GM18517 (cell line): ENCODE results near the gene APOL2.
"Not testable (repeated sequence)": the region's sequence is repeated elsewhere in the genome, so short reads cannot be mapped to it uniquely, and the experiment has no call there.

Experiments used
- ATAC-seq: cut with Tn5 transposase; IDR thresholded peaks from one replicate; pipeline ENCODE4 v1.9.1; 2021; ENCODE audit warnings: mild to moderate bottlenecking, moderate library complexity; ENCODE audit not compliant: unreplicated experiment

APOL2 gene

DNA sequence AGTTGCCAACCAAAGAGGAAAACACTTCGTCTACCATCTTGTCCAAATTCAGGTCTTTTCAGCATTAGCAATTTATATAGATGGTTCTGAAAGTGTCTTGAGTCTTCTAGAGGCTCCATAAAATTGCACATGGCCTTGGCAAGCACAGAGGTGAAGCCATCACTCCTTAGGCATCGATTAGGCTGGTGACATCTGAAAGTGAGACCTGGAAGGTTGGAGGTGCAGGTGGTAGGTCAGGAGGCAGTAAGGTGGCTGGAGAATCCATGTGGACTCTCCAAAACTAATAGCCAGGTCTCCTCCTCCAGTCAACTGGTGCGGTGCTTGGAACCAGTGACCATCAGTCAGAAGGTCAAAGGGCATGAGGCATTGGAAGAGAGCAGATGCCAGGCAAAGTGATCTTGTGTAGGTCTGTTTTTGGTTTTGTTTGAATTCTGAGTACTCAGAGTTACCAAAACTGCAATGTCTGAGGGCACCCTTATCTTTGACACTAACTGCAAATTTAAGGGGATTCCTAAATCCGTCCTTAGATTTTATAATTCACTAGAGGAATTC is 6.6 kb upstream of the APOL2 start:
- ATAC-seq = no peak

DNA sequence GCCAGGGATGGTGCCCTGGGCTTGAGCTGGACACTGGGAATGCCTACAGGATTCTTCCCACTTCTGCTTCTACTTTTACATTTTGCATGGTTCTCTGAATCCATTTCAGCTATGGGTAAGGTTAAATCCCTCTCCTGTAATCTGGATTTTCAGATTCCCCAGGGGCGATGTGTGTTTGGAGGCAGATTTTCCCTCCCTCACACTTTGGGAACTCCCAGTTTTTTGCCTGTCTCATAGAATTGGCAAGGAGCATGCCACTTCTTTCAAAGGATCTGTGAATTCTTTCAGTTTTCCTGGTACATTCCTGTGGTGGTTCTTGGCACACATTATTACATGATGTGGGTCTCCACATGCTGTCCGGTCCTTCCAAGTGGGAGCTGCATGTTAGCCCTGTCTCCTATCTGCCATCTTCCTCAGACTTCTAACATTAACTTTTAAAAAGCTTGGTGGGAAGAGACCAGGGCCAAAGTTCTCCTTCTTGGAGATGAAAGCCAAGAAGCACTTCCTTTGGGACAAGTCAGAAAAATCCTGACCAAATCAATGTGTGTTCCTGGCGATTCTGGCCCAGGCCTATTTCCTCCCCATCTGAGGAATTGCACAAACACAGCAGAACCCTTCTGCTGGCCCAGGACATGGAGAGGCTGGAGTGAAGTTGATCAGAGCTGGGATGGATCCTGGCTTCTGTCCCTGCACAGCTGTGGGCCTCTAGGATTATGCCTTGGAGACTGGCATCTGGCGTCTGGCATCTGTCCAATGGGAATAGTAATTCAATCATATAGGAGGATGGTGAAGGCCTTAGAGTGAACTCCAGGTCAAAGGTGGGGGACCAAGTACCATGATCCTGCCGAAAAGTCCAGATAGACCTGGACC is 5.4 kb upstream of the APOL2 start:
- ATAC-seq = no peak

DNA sequence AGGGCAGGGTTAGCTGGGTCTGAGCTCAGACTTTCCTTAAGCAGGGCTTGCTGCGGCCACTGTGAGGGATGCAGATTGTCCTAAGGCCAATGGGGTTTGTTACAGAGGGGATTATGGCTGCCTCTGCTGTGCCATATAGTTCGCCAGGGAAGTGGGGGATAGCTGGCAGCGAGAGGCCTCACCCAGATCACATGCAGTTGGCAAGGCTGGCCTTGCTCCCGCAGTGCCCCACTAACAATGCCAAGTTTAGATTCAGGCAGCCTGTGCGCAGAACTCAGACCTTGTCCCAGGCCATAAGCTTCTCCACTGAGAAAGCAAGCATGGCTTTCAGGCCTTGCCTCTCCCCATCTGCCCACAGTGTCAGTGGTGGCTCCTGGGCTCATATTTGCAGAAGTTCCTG is 4.7 kb upstream of the APOL2 start:
- no peak for ATAC-seq

DNA sequence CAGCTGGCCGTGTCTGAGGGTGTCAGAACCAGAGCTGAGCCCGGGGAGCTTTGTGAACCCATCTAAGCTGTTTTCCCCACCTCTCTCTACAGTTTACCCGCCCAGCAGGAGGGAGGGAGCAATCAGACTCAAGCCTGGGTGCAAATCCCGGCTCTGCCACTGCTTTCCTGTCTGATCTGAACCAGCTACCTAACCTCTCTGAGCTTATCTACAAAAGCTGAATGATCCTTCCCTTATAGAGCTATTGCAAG is 252 bp downstream of the APOL2 start:
- peak; percentile 10 for ATAC-seq

DNA sequence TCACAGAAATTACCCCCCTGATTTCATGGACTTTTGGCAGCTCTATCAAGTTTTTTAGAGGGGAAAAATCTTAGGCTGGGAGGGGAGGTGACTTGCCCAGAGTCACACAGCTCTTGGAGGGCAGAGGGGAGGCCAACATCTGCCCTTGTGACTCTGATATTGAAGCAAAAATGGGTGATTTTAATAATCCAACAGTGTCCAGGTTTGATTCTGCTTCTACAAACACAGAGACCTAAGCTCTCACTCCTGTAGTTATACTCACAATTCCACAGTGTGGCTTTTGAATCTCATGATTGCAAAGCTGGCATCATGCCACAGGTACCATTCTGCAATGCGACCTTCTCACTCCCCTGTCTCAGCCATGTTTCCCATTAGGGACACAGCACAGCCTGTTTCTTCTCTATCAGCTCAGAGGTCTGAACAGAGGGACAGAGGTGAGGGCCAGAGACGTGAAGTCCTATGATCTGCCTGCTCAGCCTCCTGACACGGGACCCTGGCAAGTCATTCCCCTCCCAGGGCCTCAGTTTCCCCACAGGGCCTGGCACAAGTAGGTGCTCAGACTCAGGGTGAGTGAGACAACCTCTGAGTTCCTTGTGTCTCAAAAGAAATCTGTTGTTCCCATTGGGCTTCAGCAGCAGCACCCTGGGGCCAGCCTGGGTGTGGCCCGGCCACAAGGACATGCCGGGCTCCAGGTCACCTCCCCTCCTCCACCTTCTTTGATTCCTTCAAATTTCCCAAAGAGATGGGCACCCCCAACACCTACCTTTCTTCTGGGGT is 766 bp downstream of the APOL2 start:
- peak; percentile 16 for ATAC-seq

DNA sequence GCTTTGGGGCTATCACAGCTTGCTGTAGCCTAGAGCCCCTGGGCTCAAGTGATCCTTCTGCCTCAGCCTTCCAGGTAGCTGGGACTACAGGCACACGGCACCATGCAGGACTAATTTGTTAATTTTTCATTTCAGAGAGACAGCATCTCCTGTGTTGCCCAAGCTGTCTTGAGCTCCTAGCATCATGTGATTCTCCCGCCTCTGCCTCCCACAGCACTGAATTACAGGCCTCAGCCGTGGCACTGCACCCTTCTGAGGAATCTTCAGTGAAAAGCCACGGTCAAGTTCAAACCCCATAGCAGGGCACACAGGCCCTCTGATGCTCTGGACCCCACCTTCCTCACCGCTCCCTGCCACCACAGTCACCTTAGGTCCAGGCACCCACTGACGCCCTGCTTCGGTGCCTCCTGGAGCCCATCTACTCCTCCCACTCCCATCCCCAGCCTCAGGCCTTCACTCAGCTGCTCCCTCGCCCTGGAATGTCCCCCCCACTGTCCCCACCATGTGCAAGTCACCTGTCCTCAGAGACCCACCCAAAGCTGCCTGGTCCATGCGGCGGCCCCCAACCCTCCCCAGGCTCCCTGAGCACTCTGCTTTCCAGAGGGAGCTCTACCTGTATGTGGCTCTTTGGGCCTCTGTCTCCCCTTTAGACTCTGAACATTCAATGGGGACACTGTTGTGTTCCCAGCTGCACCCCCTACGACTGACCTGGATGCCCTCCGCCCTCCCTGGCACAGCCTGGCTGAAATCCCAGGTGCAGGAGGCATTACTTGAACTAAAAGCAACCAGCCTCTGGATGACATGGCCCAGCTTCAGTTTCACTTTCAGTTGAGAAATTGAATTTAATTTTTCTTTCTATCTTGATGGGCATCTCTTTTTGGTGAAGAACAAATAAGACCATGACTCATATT is 1.6 kb downstream of the APOL2 start:
- no peak for ATAC-seq

DNA sequence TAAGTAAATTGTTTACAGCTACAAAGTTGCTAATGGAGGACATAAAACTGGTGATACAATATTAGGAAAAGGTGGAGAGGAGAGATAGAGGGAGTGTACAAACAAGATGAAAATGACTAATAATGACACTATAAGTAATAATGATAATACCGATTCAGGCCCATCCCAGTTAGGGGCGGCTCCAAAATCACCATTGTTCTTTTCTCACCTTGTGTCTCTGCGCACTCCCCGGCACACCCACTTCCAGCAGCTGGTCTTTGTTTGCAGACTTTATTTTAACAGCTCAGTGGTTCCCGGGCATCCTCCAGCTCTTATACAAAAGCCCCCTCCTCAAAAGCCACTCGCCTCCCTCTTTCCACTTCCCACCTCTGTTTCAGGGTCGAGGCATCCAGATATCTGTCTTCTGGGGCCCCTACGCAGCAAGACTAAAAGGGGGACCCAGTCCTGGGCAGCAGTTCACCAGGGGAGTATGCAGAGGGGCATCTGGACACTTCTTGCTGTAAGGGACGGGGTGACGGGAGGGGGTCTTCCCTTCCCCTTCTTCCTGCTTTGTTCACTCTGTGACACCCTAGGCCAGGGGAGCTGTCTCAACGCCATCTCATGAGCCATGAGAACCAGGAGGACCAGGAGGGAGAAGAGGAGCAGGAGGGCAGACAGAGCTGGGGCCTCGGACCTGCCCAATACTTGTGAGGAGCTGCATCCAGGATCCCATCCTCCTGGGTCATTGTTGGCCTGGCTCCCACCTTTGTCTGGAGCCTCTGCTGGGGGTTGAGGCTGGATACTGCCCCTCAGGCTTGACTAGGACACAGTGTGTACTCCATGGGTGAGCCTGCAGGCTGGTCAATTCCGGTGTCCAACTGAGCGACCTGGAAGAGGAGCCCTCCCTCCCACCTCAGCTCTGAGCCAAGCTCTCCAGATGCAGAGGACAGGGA is 2.7 kb downstream of the APOL2 start:
- no peak for ATAC-seq

DNA sequence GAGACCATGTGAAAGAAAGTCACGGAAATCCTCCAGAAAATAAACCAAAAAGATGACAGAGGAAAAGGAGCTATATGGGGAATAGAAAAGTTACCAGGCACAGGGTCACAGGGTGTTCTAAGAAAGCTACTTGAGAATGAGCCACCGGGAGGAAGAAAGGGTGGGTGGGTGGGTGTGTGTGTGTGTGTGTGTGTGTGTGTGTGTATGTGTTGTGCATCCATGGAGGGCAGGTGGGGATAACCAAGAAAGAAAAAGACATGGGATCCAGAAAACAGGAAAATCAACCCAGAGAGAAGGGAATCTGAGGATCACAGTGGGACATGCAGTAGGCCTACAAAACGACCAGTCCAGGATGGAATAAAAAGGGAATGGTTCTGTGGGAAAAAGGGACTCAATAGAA is 3.7 kb downstream of the APOL2 start:
- no peak for ATAC-seq

DNA sequence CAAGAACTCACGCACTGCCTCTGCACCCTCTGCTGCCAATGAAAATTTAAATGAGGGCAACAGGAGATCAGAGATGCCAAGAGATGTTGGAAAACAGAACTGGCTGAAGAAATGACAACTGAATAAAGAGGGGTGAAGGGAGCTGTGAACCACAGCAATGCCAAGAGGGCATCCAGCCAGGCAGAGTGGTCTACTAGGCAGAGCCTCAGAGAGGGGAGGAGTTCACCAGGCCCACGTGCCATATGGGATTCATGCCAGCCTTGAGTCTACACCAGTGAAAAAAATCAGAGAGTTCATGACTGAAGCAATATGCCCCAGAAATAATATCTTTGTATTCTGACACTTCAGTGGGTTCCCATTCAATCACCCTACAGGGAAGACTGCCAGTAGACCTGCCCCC is 4.4 kb downstream of the APOL2 start:
- ATAC-seq = no peak

DNA sequence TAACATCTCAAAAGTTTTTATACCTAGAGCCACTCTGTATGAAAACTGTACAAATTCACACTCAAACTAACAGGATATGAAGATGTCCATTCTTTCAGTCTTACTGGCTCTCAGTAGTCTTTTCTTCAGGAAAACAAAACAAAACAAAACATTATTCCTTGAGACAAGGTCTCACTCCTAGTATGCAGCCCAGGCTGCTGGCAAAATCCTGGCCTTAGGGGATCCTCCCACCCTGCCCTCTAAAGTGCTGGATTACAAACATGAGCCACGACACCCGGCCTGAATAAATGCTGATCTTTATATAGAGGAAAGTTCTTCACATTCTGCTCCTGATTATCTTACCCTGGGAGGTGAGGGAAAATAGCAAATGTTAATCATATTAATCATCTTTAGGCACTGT is 5.1 kb downstream of the APOL2 start:
- ATAC-seq = no peak

DNA sequence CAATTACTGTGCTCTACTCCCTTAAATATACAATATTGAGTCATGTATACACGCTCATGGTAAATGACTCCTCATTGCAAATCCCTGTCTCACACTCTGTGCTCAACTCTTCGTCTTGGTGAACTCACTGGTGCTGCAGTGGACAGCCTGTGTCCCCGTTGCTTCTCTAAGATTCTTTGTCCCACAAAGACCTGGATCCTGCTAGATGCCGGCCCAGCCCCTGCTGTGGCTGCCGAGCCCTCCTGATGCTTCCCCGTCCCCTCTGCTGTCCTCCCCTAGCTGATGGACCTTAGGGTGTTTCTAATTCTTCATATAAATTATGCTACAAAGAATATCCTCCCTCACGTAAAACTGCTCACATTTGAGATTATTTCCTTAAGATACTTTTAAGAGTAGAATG is 5.5 kb downstream of the APOL2 start:
- no peak for ATAC-seq

DNA sequence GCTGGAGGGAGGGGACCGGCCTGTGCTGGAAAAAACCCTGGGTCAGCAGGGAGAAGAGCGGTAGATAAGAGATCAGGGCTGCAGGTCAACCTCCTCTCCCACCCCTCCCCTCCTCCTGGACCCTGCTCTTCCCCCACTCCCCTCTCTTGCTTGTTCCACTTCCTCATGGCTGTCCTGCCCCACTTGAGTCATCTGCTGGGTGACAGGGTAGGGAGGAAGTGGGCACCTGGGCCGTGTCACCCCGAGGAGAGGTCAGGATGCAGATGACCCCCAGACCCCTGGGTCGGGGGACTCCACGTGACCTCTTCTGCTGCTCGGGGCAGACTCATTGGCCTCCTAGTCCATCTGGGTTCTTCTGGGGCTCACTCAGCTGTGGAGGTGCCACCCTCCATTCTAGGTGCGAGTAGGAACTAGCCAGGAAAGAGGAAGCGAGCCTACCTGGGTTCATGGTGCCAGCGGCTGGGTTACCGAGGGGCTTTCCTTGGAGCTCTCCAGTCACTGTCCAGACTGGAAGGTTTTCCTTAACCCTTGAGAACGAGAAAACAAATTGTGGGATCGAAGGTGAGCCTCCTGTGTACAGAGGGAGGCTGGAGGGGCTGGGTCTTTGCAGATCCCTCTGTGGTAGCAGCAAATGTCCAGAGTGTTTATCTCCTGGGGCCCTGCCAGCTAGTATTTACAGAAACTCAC is 6.5 kb downstream of the APOL2 start:
- no peak for ATAC-seq

DNA sequence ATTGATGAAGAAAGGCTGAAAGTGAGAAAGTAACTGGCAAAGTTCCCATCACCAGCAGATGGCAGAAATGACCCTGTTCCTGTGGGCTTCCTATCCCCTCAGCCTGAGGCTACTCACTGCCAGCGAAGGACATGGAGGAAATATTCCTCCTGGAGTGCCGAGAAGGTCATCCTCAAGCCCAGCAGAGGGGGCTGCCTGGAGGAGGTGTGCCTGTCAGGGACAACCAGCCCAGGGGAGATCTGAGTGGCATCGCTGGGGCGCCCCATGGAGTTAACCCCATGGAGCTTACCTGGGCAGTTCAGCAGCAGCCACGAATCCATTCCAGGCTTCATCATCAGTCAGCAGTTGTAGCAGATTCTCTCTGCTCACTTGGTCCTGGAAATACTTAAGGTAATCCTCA is 8.3 kb downstream of the APOL2 start:
- ATAC-seq = not testable (repeated sequence)

DNA sequence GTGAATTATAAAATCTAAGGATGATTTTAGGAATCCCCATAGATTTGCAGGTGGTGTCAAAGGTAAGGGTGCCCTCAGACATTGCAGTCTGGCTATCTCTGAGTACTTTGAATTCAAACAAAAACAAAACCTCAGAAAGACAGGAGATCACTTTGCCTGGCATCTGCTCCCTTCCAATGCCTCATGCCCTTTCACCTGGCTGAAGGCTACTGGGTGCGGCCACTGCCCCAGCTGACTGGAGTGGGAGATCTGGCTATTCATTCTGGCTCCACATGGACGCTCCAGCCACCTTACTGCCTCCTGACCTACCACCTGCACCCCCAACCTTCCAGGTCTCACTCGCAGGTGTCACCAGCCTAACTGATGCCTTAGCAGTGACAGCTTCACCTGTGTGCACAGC is 9.7 kb downstream of the APOL2 start:
- ATAC-seq = not testable (repeated sequence)

DNA sequence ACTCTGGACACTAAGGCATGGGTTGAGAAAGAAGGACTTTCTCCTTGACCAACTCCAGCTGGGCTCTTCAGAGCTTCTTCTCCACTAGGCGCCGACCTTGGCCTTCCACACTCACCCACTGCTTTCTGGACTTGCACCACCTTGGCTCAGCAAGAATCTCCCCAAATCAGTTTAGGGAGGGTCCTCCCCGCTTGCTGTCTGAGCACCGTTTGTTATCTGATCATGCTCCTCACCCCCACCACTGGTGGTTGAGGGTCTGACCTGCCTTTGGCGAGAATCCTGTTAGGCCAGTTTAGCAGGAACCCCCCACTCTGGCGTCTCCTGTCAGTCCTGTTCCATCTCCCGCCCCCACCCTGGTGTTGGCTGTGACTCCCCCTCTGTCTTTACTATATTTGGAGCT is 10.4 kb downstream of the APOL2 start:
- ATAC-seq = no peak

DNA sequence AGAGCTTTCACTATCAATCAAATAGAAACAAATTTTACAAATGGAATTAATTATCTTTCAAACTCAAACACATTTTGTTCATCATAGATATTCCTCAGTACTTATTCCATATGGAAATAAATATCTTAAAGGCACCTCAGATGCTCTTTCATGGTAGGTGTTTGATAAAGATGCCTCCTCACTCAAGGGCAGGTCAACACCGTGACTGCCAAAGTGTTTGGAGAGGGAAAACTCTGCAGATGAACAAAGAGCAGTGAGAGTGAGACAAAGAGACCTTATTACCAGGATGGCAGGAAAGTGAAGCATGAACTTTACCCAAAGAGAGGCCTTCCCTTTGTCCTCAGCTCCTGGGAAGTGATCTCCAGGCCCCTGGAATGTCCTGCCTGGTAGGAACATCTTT is 11.0 kb downstream of the APOL2 start:
- ATAC-seq = not testable (repeated sequence)

DNA sequence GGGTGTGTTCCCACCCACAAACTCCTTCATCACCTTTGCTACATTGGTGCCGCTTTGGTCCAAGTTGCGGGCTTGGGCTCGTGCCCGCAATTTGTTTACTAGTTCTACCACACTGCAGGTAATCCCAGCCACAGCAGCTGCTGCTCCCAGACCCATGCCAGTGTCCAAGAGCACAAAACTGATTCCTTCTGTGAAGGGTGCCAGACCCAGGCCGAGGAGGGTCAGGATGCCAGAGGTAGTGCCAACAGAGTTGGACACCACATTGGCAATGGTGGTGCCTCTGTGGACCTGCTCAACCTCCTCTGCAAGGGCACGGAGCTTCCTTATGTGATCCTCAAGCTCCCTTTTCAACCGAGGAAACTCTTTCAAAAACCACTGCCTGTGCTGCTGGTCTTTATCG is 11.5 kb downstream of the APOL2 start:
- ATAC-seq = no peak

DNA sequence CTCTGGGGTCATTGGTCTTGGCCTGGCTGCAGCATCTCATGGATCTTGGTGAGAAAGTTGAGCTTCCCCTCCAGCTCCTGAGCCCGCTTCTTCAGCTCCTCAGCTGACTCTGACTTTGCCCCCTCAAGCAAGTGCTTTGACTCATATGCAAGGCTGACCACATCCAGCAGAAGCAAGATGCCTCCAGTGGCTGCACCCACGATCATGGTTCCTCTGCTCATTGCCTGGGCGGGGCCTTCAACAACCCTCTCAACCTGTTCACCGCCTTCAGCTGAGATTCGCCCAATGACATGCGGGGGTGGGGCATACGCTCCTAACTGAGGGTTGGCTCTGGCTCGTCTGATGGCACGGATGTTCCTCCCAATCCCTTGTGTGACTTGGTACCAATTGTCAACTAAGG is 11.9 kb downstream of the APOL2 start:
- no peak for ATAC-seq

DNA sequence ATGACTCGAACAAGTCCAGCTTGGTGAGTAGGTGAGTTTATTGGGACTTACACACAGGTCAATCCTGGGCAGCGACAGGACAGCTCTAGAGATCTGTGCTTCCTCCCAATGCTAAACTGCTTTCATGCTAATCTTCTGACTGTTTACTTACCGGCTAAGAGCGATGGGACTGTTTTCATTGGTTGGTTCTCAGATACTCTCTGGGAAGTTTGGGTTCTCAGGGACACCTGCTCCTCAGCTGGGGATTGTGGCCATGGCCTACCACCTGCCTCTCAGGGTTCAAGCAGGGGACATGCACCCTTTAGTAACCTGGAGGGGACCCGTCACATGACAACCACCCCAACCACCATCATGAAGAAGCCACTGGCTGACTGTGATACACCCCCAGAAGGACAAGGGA is 13.1 kb downstream of the APOL2 start:
- no peak for ATAC-seq
